HG03558 (cell line): Measurements from ENCODE around the gene LPAR3.

Experiments
- ATAC-seq: cut with Tn5 transposase; IDR thresholded peaks from one replicate; pipeline ENCODE4 v1.9.1; 2021; ENCODE audit warnings: moderate number of reproducible peaks; ENCODE audit not compliant: unreplicated experiment; ENCODE audit errors: extremely low read depth

LPAR3 gene

GRCh38 chr1:84834419-84835064 lies 58.5 kb downstream of the LPAR3 start:
- no peak for ATAC-seq

- no peak for ATAC-seq
Measured at GRCh38 chr1:84833194-84833593, 59.8 kb downstream of the LPAR3 start.

GRCh38 chr1:84830136-84830535 lies 62.9 kb downstream of the LPAR3 start:
- ATAC-seq: no peak

GRCh38 chr1:84827976-84828375 lies 65.0 kb downstream of the LPAR3 start:
- ATAC-seq: no peak

- ATAC-seq: no peak
Measured at GRCh38 chr1:84827555-84827954, 65.5 kb downstream of the LPAR3 start.

- no peak for ATAC-seq
Measured at GRCh38 chr1:84825161-84825560, 67.8 kb downstream of the LPAR3 start.

- no peak for ATAC-seq
Measured at GRCh38 chr1:84823991-84824390, 69.0 kb downstream of the LPAR3 start.

GRCh38 chr1:84823511-84823910 lies 69.5 kb downstream of the LPAR3 start:
- ATAC-seq: no peak

- ATAC-seq: no peak
Measured at GRCh38 chr1:84810343-84810742, 82.7 kb downstream of the LPAR3 start.

- no peak for ATAC-seq
Measured at GRCh38 chr1:84809023-84809422, 84.0 kb downstream of the LPAR3 start.

- ATAC-seq: no peak
Measured at GRCh38 chr1:84803604-84804003, 89.4 kb downstream of the LPAR3 start.

- no peak for ATAC-seq
Measured at GRCh38 chr1:84802567-84803232, 90.3 kb downstream of the LPAR3 start.

GRCh38 chr1:84800090-84801073 lies 92.6 kb downstream of the LPAR3 start:
- no peak for ATAC-seq

- ATAC-seq: no peak
Measured at GRCh38 chr1:84797603-84798002, 95.4 kb downstream of the LPAR3 start.

- no peak for ATAC-seq
Measured at GRCh38 chr1:84795966-84796600, 96.9 kb downstream of the LPAR3 start.

GRCh38 chr1:84795213-84795612 lies 97.8 kb downstream of the LPAR3 start:
- ATAC-seq: no peak

- ATAC-seq: no peak
Measured at GRCh38 chr1:84792421-84792820, 100.6 kb downstream of the LPAR3 start.

GRCh38 chr1:84789014-84789413 lies 104.0 kb downstream of the LPAR3 start:
- ATAC-seq: no peak

- no peak for ATAC-seq
Measured at GRCh38 chr1:84785271-84786036, 107.6 kb downstream of the LPAR3 start.

GRCh38 chr1:84782881-84783280 lies 110.1 kb downstream of the LPAR3 start:
- ATAC-seq: no peak
